COLO668 (cell line): ENCODE data around the gene TAAR6.
"Not testable (repeated sequence)": the region's sequence is repeated elsewhere in the genome, so short reads cannot be mapped to it uniquely, and the experiment has no call there.

Experiments used
- DNase-seq: peaks from one replicate; lab custom pipeline; 2025; ENCODE audit not compliant: unreplicated experiment; lab: John Stamatoyannopoulos, UW

The TAAR6 gene

DNA sequence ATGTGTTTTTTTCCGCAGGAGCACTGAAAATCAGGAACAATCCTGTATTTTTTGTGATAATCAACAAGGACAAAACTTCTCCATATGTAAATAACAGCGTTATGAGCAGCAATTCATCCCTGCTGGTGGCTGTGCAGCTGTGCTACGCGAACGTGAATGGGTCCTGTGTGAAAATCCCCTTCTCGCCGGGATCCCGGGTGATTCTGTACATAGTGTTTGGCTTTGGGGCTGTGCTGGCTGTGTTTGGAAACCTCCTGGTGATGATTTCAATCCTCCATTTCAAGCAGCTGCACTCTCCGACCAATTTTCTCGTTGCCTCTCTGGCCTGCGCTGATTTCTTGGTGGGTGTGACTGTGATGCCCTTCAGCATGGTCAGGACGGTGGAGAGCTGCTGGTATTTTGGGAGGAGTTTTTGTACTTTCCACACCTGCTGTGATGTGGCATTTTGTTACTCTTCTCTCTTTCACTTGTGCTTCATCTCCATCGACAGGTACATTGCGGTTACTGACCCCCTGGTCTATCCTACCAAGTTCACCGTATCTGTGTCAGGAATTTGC is at the start of gene TAAR6:
Gene TAAR6, plus strand, starts transcription at position 102 of the 557 bp plus-strand sequence. Its CDS starts 0 bp downstream, at position 102.
- DNase-seq, result no peak

GRCh38 chr6:132520953-132521352 is 49.2 kb upstream of the TAAR6 start:
- DNase-seq, result no peak

DNA sequence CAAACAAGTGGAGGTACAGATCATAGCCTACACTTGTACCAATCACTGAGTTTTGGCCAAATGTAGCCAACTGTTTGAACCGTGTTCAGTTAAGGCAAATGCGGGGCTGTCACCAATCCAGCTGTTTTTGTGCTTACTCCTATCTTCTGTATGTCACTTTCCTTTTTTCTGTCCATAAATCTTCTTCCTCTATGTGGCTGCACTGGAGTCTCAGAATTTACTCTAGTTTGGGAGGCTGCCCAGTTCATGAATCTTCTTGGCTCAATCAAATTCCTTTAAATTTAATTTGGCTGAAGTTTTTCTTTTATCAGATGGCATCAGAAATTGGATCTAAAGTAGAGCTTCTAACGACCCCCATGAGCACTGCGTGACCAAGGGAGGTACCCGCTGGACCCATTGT is 45.5 kb upstream of the TAAR6 start:
- DNase-seq, result no peak

- no peak for DNase-seq
Observed at GRCh38 chr6:132525866-132526265, 44.3 kb upstream of the TAAR6 start.

DNA sequence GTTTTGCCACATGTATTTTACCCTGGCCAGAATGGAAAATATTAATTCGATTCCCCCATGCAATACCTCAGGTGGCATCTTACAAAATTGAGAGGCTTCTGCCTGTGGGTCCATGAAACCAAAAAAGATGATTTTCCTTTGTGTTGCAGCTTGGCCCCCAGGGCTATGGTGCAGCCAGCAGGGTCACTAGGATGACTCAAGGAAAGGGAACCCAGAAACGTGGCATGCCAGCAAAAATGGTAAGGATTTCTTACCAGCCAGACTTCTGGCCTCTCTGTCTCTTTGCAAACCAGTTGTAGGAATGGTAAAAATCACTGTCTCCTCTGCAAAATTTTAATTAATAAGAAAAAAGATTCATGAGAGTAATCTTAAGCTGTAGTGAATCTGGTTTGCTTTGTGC is 43.7 kb upstream of the TAAR6 start:
- DNase-seq, result no peak

DNA sequence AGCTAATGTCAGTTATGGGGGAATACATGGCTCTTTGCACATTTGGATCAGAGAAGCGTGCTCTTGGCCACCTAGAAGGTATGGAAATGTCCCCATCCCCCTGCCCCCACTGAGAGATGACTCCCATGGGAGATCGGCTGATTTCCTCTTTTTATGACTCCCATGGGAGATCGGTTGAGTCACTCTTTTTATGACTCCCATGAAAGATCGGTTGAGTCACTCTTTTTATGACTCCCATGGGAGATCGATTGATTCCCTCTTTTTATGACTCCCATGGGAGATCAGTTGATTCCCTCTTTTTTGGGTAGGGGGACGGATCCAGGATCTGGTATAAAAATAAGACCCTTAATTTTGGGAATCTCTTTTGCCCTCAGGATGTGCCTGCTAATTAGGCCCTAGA is 42.3 kb upstream of the TAAR6 start:
- DNase-seq, result no peak

DNA sequence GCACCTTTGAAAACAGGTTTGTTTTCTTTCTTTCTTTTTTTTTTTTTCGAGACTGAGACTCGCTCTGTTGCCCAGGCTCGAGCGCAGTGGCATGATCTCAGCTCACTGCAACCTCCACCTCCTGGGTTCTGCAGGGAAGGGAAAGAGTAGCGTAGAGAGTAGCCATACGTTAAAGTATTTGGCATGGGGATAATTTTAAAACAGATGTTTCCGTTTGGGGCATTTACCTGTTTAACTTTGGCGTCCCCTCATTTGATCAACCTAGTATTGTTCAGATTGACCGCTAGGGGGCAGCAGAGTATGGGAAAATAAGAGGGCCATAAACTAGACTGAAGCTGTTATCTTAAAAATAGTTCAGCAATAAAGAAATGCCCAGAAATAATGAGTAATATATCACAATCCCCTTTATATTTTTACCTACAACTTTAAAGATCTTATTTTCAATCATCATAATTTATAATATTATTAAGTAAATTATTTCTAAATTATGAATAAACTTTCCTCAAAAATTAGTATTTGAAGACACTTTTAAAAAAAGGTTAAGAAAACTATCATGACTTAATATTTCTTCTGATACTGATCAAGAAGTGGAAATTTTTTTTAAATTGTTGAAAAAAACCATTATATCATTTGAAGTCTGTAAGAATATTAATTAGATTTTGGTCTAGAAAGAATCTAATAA is 39.7 kb upstream of the TAAR6 start:
- DNase-seq, result peak; percentile 46

DNA sequence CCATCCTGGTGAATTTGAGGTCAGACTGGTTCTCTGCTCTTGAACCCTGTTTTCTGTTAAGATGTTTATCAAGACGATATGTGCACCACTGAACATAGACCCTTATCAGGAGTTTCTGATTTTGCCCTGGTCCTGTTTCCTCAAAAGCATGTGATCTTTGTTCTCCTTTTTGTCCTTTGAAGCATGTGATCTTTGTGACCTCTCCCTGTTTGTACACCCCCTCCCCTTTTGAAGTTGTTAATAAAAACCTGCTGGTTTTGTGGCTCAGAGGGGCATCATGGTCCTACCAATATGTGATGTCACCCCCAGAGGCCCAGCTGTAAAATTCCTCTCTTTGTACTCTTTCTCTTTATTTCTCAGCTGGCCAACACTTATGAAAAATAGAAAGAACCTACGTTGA is 35.6 kb upstream of the TAAR6 start:
- DNase-seq, result not testable (repeated sequence)

DNA sequence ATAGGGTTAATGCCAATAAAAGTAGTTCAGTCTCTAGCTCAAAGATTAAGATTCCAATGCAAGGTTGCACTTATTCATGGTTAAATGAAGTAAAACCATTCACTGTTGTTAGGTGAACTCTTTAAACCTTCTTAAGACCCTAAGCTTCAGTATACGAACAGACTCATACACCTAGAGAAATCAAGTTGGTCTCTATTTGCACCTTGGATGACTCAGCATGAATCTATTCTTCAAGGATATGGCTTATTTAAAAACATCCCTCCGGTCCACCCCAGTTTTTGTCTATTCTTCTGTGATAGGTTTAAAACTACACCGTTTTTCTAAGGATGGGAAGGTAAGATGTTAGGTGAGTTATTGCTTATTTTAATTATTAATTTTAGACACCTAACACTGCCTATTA is 33.0 kb upstream of the TAAR6 start:
- no peak for DNase-seq

GRCh38 chr6:132537977-132538376 is 32.1 kb upstream of the TAAR6 start, which contains the start of gene TAAR9:
Gene TAAR9 (plus strand): TSS chr6:132538277. CDS start chr6:132538290, 13 bp downstream.
- no peak for DNase-seq

DNA sequence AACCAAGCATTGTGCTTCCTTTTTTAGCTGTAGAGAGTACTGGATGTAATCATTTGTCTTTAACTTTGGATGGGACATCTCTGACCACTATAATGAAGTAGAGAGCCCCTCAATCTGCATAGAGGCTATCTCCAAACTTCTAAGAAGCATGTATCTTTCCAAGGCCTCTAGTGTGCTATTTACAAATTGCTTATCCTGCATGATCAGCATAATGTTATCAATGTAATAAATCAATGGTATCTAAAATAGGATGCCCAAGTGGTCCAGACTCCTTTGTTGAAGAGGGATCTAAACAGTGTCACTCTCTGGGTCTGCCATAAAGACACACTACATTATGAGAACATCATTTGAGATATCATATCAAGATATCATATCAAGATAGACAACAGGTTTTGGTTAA is 25.3 kb upstream of the TAAR6 start:
- DNase-seq, result no peak

- no peak for DNase-seq
Observed at GRCh38 chr6:132548746-132549463, 21.2 kb upstream of the TAAR6 start.

DNA sequence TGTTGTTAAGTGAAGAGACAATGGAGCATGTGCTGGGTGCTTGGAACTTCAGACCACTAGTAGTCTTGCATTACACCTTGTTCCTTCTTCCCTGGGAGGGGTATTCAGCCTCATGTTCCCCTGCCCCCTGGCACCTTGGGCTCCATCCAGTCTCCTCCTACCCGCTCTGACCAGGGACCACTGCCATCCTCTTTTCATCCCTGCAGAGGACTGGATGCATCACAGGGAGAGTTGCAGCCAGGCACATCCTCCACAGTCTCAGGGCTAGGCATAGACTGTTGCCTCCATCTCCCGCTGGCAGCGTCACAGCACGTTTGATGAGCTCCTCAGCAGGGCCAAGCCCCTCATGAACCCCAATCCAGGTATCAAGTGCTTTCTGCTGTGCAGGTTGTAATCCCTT is 18.9 kb upstream of the TAAR6 start:
- no peak for DNase-seq

GRCh38 chr6:132552372-132552771 is 17.8 kb upstream of the TAAR6 start, which contains the start of gene TAAR8:
Gene TAAR8 (plus strand): TSS chr6:132552672. CDS start chr6:132552693, 21 bp downstream.
- no peak for DNase-seq

- DNase-seq, result not testable (repeated sequence)
Observed at GRCh38 chr6:132560087-132560486, 10.0 kb upstream of the TAAR6 start.

DNA sequence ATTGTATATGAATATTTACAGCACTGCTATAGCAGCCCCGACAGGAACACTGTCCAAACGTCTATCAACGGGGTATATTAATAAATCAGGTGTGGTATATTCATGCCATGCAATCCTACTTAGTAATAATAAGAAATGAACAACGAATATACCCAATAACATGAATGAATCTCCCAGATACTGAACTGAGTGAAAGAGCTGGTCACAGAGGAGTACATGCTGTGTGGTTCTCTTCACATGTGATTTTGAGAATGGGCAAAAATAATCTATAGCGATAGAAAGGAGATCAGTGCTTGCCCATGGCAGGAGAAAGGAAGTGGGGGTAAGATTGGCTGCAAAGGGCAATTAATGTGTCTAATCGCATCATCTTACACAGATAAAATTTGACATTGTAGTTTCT is 3.7 kb upstream of the TAAR6 start:
- DNase-seq, result no peak

DNA sequence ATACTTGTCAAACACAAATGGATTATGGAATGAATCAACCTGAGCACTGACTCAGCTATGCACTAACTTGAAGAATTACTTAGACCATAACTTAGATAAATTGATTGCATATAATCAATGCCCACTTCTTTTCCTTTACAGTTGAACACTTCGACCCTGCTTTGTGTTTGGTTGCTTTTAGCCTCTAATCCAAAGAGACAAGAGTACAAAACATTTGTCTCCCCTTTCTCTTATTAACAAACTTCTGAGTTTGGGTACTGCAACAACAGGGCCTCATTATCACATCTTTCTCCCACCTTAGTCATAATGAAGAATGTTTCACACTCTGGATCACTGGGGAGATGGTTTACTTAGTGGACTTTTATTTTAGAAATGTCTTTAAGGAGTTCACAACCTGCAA is 2.6 kb upstream of the TAAR6 start:
- no peak for DNase-seq

- DNase-seq, result no peak
Observed at GRCh38 chr6:132568611-132569010, 1.5 kb upstream of the TAAR6 start.

DNA sequence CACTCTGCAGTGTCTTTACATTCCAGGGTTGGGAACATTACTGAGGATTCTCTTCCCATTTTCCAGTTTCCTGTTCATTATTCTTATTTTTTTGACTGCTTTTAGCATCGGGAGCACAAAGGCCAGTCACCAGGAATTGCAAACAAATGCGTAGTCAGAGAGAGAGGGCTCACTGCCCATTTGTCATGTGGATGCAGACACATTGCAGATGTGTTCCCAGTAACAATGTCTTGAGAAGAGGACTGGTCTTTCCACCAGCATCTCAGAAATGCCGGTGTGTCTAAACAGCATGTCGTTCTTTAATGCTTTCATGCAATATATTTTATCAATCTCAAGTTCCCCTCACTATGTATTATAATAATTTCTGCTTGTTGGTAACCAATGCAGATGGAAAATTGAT is 952 bp upstream of the TAAR6 start:
- DNase-seq, result no peak

DNA sequence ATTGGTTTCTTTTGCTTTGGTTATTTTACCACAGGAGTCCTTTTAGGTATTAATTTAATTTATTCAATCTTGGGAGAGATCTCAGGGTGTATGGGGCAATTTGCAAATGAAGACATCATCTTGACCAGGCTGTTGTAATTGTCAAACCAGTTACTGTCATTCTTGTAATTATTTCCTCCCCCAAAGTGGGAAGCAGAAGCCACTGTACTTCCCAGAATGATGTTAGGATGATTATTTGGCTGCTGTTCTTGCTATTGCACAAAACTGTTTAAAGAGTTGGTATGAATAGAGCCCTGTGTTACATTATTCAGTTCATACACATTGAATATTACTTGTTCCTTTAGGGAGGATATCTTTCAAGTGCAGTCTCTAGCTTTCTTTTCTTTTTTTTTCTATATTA is 1.7 kb downstream of the TAAR6 start:
- DNase-seq, result no peak

GRCh38 chr6:132584698-132585097 is 14.6 kb downstream of the TAAR6 start:
- DNase-seq, result no peak

GRCh38 chr6:132587424-132587823 is 17.3 kb downstream of the TAAR6 start:
- DNase-seq, result no peak
